CD4-positive, alpha-beta T cell treated with Interleukin-1 beta for 1 hour (primary cell): ENCODE results near the gene PDLIM5.
"Not testable (repeated sequence)": the region's sequence is repeated elsewhere in the genome, so short reads cannot be mapped to it uniquely, and the experiment has no call there.

Source experiments
- DNase-seq, 2 donors: peaks; one replicate each; pipeline ENCODE4 v3.0.0-alpha.2; 2020 to 2022

The PDLIM5 gene

GRCh38 chr4:94500685-94501084 lies 48.9 kb downstream of the PDLIM5 start:
- no peak for DNase-seq

GRCh38 chr4:94504545-94504944 lies 52.8 kb downstream of the PDLIM5 start:
- no peak for DNase-seq

- no peak for DNase-seq
Measured at GRCh38 chr4:94506822-94507221, 55.1 kb downstream of the PDLIM5 start.

- DNase-seq: no peak
Measured at GRCh38 chr4:94507281-94507680, 55.5 kb downstream of the PDLIM5 start.

GRCh38 chr4:94507708-94508107 lies 56.0 kb downstream of the PDLIM5 start:
- no peak for DNase-seq

- DNase-seq: no peak
Measured at GRCh38 chr4:94508296-94508695, 56.6 kb downstream of the PDLIM5 start.

- DNase-seq: no peak
Measured at GRCh38 chr4:94508806-94509205, 57.1 kb downstream of the PDLIM5 start.

GRCh38 chr4:94511591-94511990 lies 59.8 kb downstream of the PDLIM5 start:
- no peak for DNase-seq

- DNase-seq: not testable (repeated sequence)
Measured at GRCh38 chr4:94513532-94513931, 61.8 kb downstream of the PDLIM5 start.

- no peak for DNase-seq
Measured at GRCh38 chr4:94515365-94515764, 63.6 kb downstream of the PDLIM5 start.

- DNase-seq: no peak
Measured at GRCh38 chr4:94516067-94516466, 64.3 kb downstream of the PDLIM5 start.

GRCh38 chr4:94516999-94517398 lies 65.3 kb downstream of the PDLIM5 start:
- DNase-seq: no peak

GRCh38 chr4:94517492-94517891 lies 65.8 kb downstream of the PDLIM5 start:
- no peak for DNase-seq

- no peak for DNase-seq
Measured at GRCh38 chr4:94519019-94519418, 67.3 kb downstream of the PDLIM5 start.

GRCh38 chr4:94519925-94520789 lies 68.4 kb downstream of the PDLIM5 start:
- no peak for DNase-seq

- no peak for DNase-seq
Measured at GRCh38 chr4:94523033-94523580, 71.4 kb downstream of the PDLIM5 start.

GRCh38 chr4:94523617-94524016 lies 71.9 kb downstream of the PDLIM5 start:
- no peak for DNase-seq

GRCh38 chr4:94525993-94526728 lies 74.4 kb downstream of the PDLIM5 start:
- no peak for DNase-seq

- no peak for DNase-seq
Measured at GRCh38 chr4:94527556-94528233, 76.0 kb downstream of the PDLIM5 start.

- DNase-seq: no peak
Measured at GRCh38 chr4:94528792-94529451, 77.2 kb downstream of the PDLIM5 start.

GRCh38 chr4:94530073-94530472 lies 78.3 kb downstream of the PDLIM5 start:
- no peak for DNase-seq

- no peak for DNase-seq
Measured at GRCh38 chr4:94531991-94532789, 80.4 kb downstream of the PDLIM5 start.
